Keratinocyte (primary cell): ENCODE measurements around the gene ULK4.

Source experiments
- CTCF ChIP-seq, 3 experiments: IDR thresholded peaks in 1 of 3; conservative IDR thresholded peaks in 1 of 3; optimal IDR thresholded peaks in 1 of 3; 2 replicates in 2 of 3; 3 replicates in 1 of 3; pipeline versions ENCODE3 to v1.5.1; 2011; ENCODE audit warnings: low read length in 3 of 3, mild to moderate bottlenecking in 3 of 3, moderate library complexity in 2 of 3, control low read depth in 1 of 3, inconsistent platforms in 1 of 3; ENCODE audit not compliant: insufficient read depth in 2 of 3; ENCODE audit errors: extremely low read depth in 1 of 3
- EZH2 ChIP-seq: IDR thresholded peaks from one replicate; pipeline ENCODE4 v1.6.1; 2012; ENCODE audit warnings: inconsistent platforms, mild to moderate bottlenecking, low read length, moderate library complexity

DNA sequence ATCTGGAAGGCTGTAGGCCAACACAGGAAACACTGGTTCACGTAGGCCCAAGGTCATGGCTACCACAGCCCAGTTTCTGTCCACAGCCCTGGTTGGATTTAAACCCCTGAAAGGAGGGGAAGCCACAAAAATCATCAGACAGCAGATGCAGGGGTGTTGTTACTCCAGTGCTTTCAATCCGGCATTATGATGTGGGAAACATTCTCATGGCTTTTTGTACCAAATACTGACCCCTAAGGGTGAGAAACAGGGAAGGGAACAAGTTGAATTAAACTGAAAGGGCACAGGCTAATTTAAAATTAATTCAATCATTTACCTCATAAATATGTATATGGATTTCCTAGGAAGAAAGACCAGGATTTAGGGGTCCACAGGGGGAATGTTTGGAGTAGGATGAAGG lies 387.0 kb downstream of the ULK4 start:
- no peak for TF ChIP-seq CTCF (optimal IDR thresholded peaks at IDR 0.05 in 1 of 3, IDR thresholded peaks at IDR 0.05 in 1 of 3, conservative IDR thresholded peaks at IDR 0.05 in 1 of 3; ENCODE audit: extremely low read depth in 1 of 3, insufficient read depth in 2 of 3, low read length in 3 of 3)
- TF ChIP-seq EZH2: no peak
